Activated CD4-positive, alpha-beta T cell treated with anti-CD3 and anti-CD28 coated beads, Interleukin-2, amount 50 U/mL, for 48 hours (primary cell): Measurements from ENCODE around the gene AATF.
"Not testable (repeated sequence)": the region's sequence is repeated elsewhere in the genome, so short reads cannot be mapped to it uniquely, and the experiment has no call there.

ENCODE experiments used
- DNase-seq, 2 experiments: peaks; one replicate each; pipeline ENCODE4 v3.0.0-alpha.2; 2020

Gene AATF

GRCh38 chr17:37051833-37052232, 103.1 kb downstream of the AATF start:
- no peak for DNase-seq

GRCh38 chr17:37052450-37052849, 103.7 kb downstream of the AATF start:
- no peak for DNase-seq

GRCh38 chr17:37054894-37055293, 106.1 kb downstream of the AATF start:
- DNase-seq = no peak

- no peak for DNase-seq
These were observed 107.9 kb downstream of the AATF start for GRCh38 chr17:37056622-37057021.

- DNase-seq = no peak
These were observed 110.7 kb downstream of the AATF start for GRCh38 chr17:37059493-37059892.

- no peak for DNase-seq
These were observed 111.3 kb downstream of the AATF start for GRCh38 chr17:37060094-37060493.

- no peak for DNase-seq
These were observed 112.2 kb downstream of the AATF start for GRCh38 chr17:37060928-37061327.

GRCh38 chr17:37062021-37062420, 113.3 kb downstream of the AATF start:
- DNase-seq = no peak

GRCh38 chr17:37064206-37064605, 115.5 kb downstream of the AATF start:
- no peak for DNase-seq

- no peak for DNase-seq
These were observed 116.2 kb downstream of the AATF start for GRCh38 chr17:37064956-37065355.

GRCh38 chr17:37065486-37066321, 117.0 kb downstream of the AATF start:
- DNase-seq = no peak

- DNase-seq = no peak
These were observed 117.8 kb downstream of the AATF start for GRCh38 chr17:37066322-37067255.

- no peak for DNase-seq
These were observed 118.9 kb downstream of the AATF start for GRCh38 chr17:37067555-37068111.

GRCh38 chr17:37068266-37068665, 119.5 kb downstream of the AATF start:
- DNase-seq = no peak

GRCh38 chr17:37069087-37069486, 120.3 kb downstream of the AATF start:
- no peak for DNase-seq

- not testable (repeated sequence) for DNase-seq
These were observed 124.7 kb downstream of the AATF start for GRCh38 chr17:37073464-37073863.

- DNase-seq = no peak
These were observed 130.4 kb downstream of the AATF start for GRCh38 chr17:37079065-37079708.

GRCh38 chr17:37079735-37080134, 131.0 kb downstream of the AATF start:
- no peak for DNase-seq

- DNase-seq = no peak
These were observed 132.5 kb downstream of the AATF start for GRCh38 chr17:37081287-37081686.

- no peak for DNase-seq
These were observed 133.6 kb downstream of the AATF start for GRCh38 chr17:37082311-37082860.

- no peak for DNase-seq
These were observed 134.2 kb downstream of the AATF start for GRCh38 chr17:37082985-37083384.

GRCh38 chr17:37083456-37083855, 134.7 kb downstream of the AATF start:
- DNase-seq = no peak

GRCh38 chr17:37084372-37084771, 135.6 kb downstream of the AATF start:
- no peak for DNase-seq
